CD14-positive monocyte (primary cell): ENCODE measurements around the gene PRRT3. TPM values are rescaled to one million over a fixed set of nuclear protein-coding genes. Genes with fewer than 3 reads are reported as not detected.

ENCODE experiments used
- DNase-seq, 3 donors: peaks; one replicate each; pipeline ENCODE4 v3.0.0-alpha.2; 2011 to 2022
- H2AFZ ChIP-seq: 2 replicates; pipeline ENCODE4 v1.6.0; 2012; ENCODE audit warnings: mild to moderate bottlenecking, low read depth, low read length, inconsistent platforms; ENCODE audit not compliant: insufficient read depth, poor library complexity, severe bottlenecking
- H3K27ac ChIP-seq, 2 donors: 1 replicate in 1 of 2; 2 replicates in 1 of 2; pipeline ENCODE4 v1.5.1; 2012 to 2013; ENCODE audit warnings: low read length in 2 of 2, control low read depth in 1 of 2, inconsistent platforms in 1 of 2, low read depth in 1 of 2, mild to moderate bottlenecking in 1 of 2
- H3K27me3 ChIP-seq, 2 donors: one replicate each; pipeline versions ENCODE4 v1.6.0 to v1.6.1; 2011 to 2013; ENCODE audit warnings: low read length in 2 of 2; ENCODE audit not compliant: control insufficient read depth in 2 of 2, insufficient read depth in 2 of 2
- H3K36me3 ChIP-seq, 2 donors: replicated peaks in 1 of 2; 1 replicate in 1 of 2; 2 replicates in 1 of 2; pipeline versions ENCODE4 v1.5.1 to v1.6.1; 2012 to 2013; ENCODE audit warnings: low read length in 2 of 2, control low read depth in 1 of 2, inconsistent platforms in 1 of 2, mild to moderate bottlenecking in 1 of 2; ENCODE audit not compliant: insufficient read depth in 2 of 2, control insufficient read depth in 1 of 2
- H3K4me1 ChIP-seq, 2 donors: 1 replicate in 1 of 2; 2 replicates in 1 of 2; pipeline versions ENCODE4 v1.5.1 to v1.6.1; 2012 to 2013; ENCODE audit warnings: low read length in 2 of 2, control low read depth in 1 of 2, inconsistent platforms in 1 of 2, mild to moderate bottlenecking in 1 of 2, moderate library complexity in 1 of 2; ENCODE audit not compliant: insufficient read depth in 2 of 2, control insufficient read depth in 1 of 2
- H3K4me2 ChIP-seq: replicated peaks from 2 replicates; pipeline ENCODE3; 2012; ENCODE audit warnings: low read length, moderate library complexity, mild to moderate bottlenecking; ENCODE audit not compliant: poor library complexity, severe bottlenecking; ENCODE audit errors: extremely low read depth
- H3K4me3 ChIP-seq, 3 experiments: fragments of 200-600 bp in 1 of 3; sonication (generic) in 1 of 3; replicated peaks in 1 of 3; 1 replicate in 2 of 3; 2 replicates in 1 of 3; pipeline ENCODE4 v1.5.1; 2011 to 2013; ENCODE audit warnings: low read length in 3 of 3, mild to moderate bottlenecking in 3 of 3, control low read depth in 2 of 3, low read depth in 2 of 3, inconsistent platforms in 1 of 3, moderate library complexity in 1 of 3
- H3K79me2 ChIP-seq: 2 replicates; pipeline ENCODE4 v1.6.0; 2012; ENCODE audit warnings: mild to moderate bottlenecking, control low read depth, inconsistent platforms, low read length, moderate library complexity; ENCODE audit not compliant: insufficient read depth
- H3K9ac ChIP-seq: 2 replicates; pipeline ENCODE4 v1.6.0; 2017; ENCODE audit warnings: low read length, mild to moderate bottlenecking; ENCODE audit not compliant: insufficient read depth, poor library complexity, severe bottlenecking
- H3K9me3 ChIP-seq, 2 donors: replicated peaks in 1 of 2; 1 replicate in 1 of 2; 2 replicates in 1 of 2; pipeline versions ENCODE4 v1.5.1 to v1.6.1; 2012 to 2013; ENCODE audit warnings: low read length in 2 of 2, control low read depth in 1 of 2; ENCODE audit not compliant: control insufficient read depth in 1 of 2, insufficient read depth in 1 of 2
- H4K20me1 ChIP-seq: 2 replicates; pipeline ENCODE4 v1.6.0; 2012; ENCODE audit warnings: mild to moderate bottlenecking, low read length, control low read depth, moderate library complexity; ENCODE audit not compliant: insufficient read depth
- H3K27ac Mint-ChIP-seq, 7 donors: one replicate each; pipeline ENCODE4 v1.8.0; 2020; ENCODE audit warnings: mild to moderate bottlenecking in 7 of 7, mixed read lengths in 7 of 7, moderate library complexity in 6 of 7, inconsistent platforms in 2 of 7
- H3K27me3 Mint-ChIP-seq, 3 donors: one replicate each; pipeline ENCODE4 v1.8.0; 2021 to 2022; ENCODE audit warnings: low read depth in 3 of 3, mild to moderate bottlenecking in 3 of 3, mixed read lengths in 3 of 3, moderate library complexity in 3 of 3, inconsistent platforms in 1 of 3
- H3K36me3 Mint-ChIP-seq, 2 donors: one replicate each; pipeline ENCODE4 v1.8.0; 2020; ENCODE audit warnings: mixed read lengths in 2 of 2, inconsistent platforms in 1 of 2, mild to moderate bottlenecking in 1 of 2
- H3K4me1 Mint-ChIP-seq: one replicate; pipeline ENCODE4 v1.8.0; 2020; ENCODE audit warnings: mild to moderate bottlenecking, mixed read lengths
- H3K4me3 Mint-ChIP-seq, 2 donors: one replicate each; pipeline ENCODE4 v1.8.0; 2020; ENCODE audit warnings: mild to moderate bottlenecking in 2 of 2, mixed read lengths in 2 of 2, moderate library complexity in 1 of 2
- H3K9me3 Mint-ChIP-seq, 7 donors: one replicate each; pipeline ENCODE4 v1.8.0; 2020 to 2022; ENCODE audit warnings: mixed read lengths in 7 of 7, mild to moderate bottlenecking in 6 of 7, moderate library complexity in 6 of 7, inconsistent platforms in 2 of 7
- CTCF ChIP-seq: fragments of 200-600 bp; IDR thresholded peaks from one replicate; pipeline ENCODE4 v1.8.0; 2022; ENCODE audit warnings: antibody characterized with exemption, mild to moderate bottlenecking
- WGBS: methylation state at CpG from one replicate; pipeline ENCODE4 v1.1.5; 2013; ENCODE audit warnings: missing lambda C conversion rate; ENCODE audit not compliant: insufficient coverage; 5-methylcytosine and 5-hydroxymethylcytosine counted together
- intact Hi-C, 2 donors: fragments of 100-400 bp; cut with micrococcal nuclease; formaldehyde crosslinking; loops; one replicate each; pipeline versions ENCODE4 v1.15.0 to v1.15.1; 2023
- polyA plus RNA-seq, 3 donors: library from polyadenylated mRNA; depleted of rRNA in 1 of 3; unstranded in 2 of 3; stranded (reverse) in 1 of 3; fragments of 300-500 nt in 2 of 3; fragments of >200 nt in 1 of 3; fragmentation: Illumina TruSeq in 2 of 3; gene quantifications; 1 replicate in 2 of 3; 2 replicates in 1 of 3; pipeline ENCODE4 v1.2.3, GENCODE V29; 2012 to 2021

PRRT3 gene
- polyA plus RNA-seq, 3 donors: 0.11 to 0.57 (median 0.31) TPM

- under 1% methylated on average over 74 of the region's 77 CpGs for WGBS
- H3K4me2 ChIP-seq: peak overlapping the region; percentile 85
- H3K9me3 Mint-ChIP-seq: no peaks in the 10 kb centered on the region
These were observed 19.2 kb downstream of the PRRT3 start for GRCh38 chr3:9932843-9933560.

GRCh38 chr3:9932535-9932842 lies 19.7 kb downstream of the PRRT3 start:
- 0% methylated on average over 3 of the region's 13 CpGs for WGBS
- Histone ChIP-seq H3K4me1 (peaks cover 25 to 38% of the 10 kb centered on the region in 2 donors), H4K20me1 (no peaks in the 10 kb centered on the region), H3K9me3 (no peaks in the 10 kb centered on the region), H3K36me3 (peaks cover 5 to 10% of the 10 kb centered on the region in 2 donors), H3K9ac (peak overlapping the region; percentile 90), H3K79me2 (peaks cover 5% of the 10 kb centered on the region), H3K4me2 (peak overlapping the region; percentile 85), H3K27ac (peak overlapping the region; percentile 41 to 92), H3K27me3 (no peaks in the 10 kb centered on the region), H3K4me3 (peak overlapping the region; percentile 41 to 85 (median 69)), H2AFZ (peak overlapping the region; percentile 90)
- Mint-ChIP-seq H3K27ac (peak overlapping the region in 4 of 7 donors; percentile 2 to 99 (median 52)), H3K4me3 (peak overlapping the region; percentile 92 to 97), H3K4me1 (peaks cover 30% of the 10 kb centered on the region), H3K36me3 (peaks cover 16 to 26% of the 10 kb centered on the region in 2 donors), H3K9me3 (no peaks in the 10 kb centered on the region), H3K27me3 (peaks cover 0 to 2% (median 0%) of the 10 kb centered on the region in 3 donors)
- intact Hi-C loops: loop anchor here in 1 of 2 donors (5.0 to 10.0 kb wide), 3 partner anchors 55 to 392 kb away; partner anchors contain the start of genes EMC3, FANCD2 and SEC13
- DNase-seq: no peak
- no peak for TF ChIP-seq CTCF

More at GRCh38 chr3:9932843-9933560, 19.2 kb downstream of the PRRT3 start:
- Histone ChIP-seq H3K4me3 (peak overlapping the region; percentile 41 to 85 (median 69)), H4K20me1 (no peaks in the 10 kb centered on the region), H3K27ac (peak overlapping the region; percentile 83 to 92), H3K9me3 (no peaks in the 10 kb centered on the region), H3K27me3 (no peaks in the 10 kb centered on the region), H3K9ac (peak overlapping the region; percentile 90), H3K4me1 (peaks cover 25 to 38% of the 10 kb centered on the region in 2 donors), H3K79me2 (peaks cover 5% of the 10 kb centered on the region), H3K36me3 (peaks cover 11 to 15% of the 10 kb centered on the region in 2 donors), H2AFZ (peak overlapping the region; percentile 90)
- Mint-ChIP-seq H3K27ac (peak overlapping the region; percentile 94 to 99 (median 97)), H3K4me1 (peaks cover 30% of the 10 kb centered on the region), H3K36me3 (peaks cover 21 to 29% of the 10 kb centered on the region in 2 donors), H3K27me3 (peaks cover 0 to 2% (median 0%) of the 10 kb centered on the region in 3 donors), H3K4me3 (peak overlapping the region; percentile 92 to 97)
- TF ChIP-seq CTCF: peak; percentile 87
- DNase-seq: peak; percentile 76 to 79 (median 78)
- intact Hi-C loops: loop anchor here in 1 of 2 donors (5.0 to 10.0 kb wide), 3 partner anchors 54 to 392 kb away; partner anchors contain the start of genes EMC3, FANCD2 and SEC13
